Stimulated activated CD8-positive, alpha-beta memory T cell treated with anti-CD3 and anti-CD28 coated beads, Interleukin-4, amount 100 ng/mL, for 48 hours (primary cell): ENCODE measurements around the gene NXPE4.

Experiments used
- DNase-seq: peaks from one replicate; pipeline ENCODE4 v3.0.0-alpha.2; 2020

The NXPE4 gene

GRCh38 chr11:114556135-114556534 is 39.5 kb downstream of the NXPE4 start:
- DNase-seq = no peak

- no peak for DNase-seq
These were observed 41.9 kb downstream of the NXPE4 start for GRCh38 chr11:114553642-114554041.

- DNase-seq = no peak
These were observed 44.5 kb downstream of the NXPE4 start for GRCh38 chr11:114551060-114551459.

- DNase-seq = no peak
These were observed 69.9 kb downstream of the NXPE4 start for GRCh38 chr11:114525682-114526081.

- no peak for DNase-seq
These were observed 71.5 kb downstream of the NXPE4 start for GRCh38 chr11:114524122-114524521.

- DNase-seq = no peak
These were observed 72.8 kb downstream of the NXPE4 start for GRCh38 chr11:114522818-114523217.
